Endometrial microvascular endothelial cells (primary cell): ENCODE data around the gene VAT1L. TPM values are rescaled to one million over a fixed set of nuclear protein-coding genes. Genes with fewer than 3 reads are reported as not detected.

ENCODE experiments used
- in situ Hi-C: cut with HindIII; loops from 2 replicates; pipeline ENCODE4 v1.10.0; 2017; ENCODE audit warnings: low sequenced_read_pairs, low pct_unique_long_range_greater_than_20kb; ENCODE audit errors: inconsistent ontology term
- total RNA-seq: library from RNA; depleted of rRNA; stranded (reverse); fragments of >200 nt; gene quantifications from one replicate; pipeline ENCODE4 v1.2.3, GENCODE V29; 2015; ENCODE audit errors: inconsistent ontology term

VAT1L gene
- total RNA-seq, 1 donor from 2014 or later, result 9.8 TPM

DNA sequence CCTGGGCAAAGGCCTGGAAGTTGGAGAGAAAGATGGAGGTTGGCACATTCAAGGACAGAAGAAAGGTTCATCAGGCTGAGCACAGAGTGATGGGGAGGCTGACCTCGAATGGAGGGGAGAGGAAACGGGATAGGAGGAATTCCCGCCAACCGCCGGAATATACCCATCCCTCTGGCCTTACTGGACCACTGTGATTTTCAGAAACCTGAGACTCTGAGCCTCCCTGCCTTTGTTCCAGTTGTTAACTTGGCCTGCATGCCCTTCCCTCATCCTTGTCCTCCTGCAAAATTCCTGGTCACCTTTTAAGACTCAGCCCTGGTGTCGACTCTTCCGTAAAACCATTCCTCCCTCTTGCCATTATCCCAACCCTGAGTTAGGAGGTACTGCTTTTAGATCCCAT lies 107.6 kb downstream of the VAT1L start:
- in situ Hi-C loops, result no loop called here

DNA sequence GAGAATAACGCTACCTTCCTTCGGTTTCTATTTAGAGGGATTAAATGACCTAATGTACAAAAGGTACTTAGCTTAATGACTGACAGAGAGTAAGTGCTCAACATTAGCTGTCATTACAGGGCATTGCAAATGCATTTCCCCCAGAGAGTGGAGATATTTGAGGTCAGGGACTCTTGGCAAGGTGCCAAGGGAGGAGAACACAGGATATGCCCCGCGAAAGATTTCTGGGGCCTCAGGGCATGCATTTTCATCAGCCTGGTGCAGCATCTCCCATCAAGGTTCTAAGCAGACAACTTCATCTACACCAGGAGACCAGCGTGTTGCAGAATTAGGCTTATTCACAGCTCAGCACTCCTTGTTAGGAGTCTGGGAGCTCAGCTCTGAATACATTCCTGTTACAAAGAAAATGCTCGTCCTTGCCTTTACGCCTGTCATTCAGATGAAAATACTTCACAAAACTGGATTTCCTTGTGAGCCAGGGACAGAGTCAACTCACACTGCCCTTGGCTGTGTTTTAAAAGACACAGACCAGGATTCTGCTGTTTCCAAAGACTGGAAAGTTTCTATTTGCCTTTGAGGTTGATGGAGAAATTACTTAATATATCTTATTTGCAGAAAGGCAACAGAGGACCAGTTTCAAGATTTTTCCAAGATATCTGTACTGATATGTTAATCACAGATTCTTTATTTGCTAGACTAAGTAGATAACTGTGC lies 108.2 kb downstream of the VAT1L start:
- in situ Hi-C loops, result no loop called here

DNA sequence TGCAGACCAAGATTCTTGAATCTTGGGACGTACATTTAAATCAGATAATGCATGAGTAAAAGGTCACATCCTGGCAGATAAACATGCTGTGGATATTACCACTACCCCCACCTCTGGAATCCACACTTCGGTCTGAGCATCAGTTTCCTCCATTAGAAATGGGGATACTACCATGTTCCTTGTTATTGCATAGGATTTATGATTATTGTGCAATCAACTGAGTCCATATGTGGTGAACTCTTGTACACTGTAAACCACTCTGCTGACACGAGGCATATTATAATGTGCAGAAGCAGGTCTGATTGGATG lies 108.7 kb downstream of the VAT1L start:
- in situ Hi-C loops, result no loop called here

DNA sequence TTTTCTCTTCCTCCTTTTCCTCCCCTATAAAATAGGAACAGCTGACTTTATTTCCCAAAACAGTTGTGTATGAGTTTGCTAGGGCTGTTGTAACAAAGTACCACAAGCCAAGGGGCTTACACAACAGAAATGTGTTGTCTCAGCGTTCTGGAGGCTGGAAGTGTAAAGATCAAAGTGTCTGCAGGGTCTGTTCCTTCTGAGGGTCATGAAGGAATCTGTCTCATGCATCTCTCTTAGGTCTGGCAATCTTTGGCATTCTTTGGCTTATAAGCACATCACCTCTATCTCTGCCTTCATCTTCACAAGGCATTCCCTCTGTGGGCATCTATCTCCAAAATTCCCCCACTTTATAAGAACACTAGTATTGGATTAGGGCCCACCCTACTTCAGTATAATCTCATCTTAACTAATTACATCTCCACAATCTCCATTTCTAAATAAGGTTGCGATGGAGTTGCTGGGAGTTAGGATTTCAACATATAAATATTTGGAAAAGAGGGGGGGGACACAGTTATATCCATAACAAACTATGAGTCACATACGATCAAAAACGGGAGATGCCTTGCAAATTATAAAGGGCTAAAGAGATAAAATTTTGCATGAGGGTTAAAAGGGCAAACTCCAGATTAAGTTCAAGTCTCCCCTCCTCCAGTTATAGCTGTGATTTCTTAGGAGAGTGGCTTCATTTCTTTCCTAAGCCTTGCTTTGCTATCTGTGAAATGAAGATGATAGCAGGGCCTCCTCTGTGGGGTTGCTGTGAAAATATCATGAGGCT lies 109.7 kb downstream of the VAT1L start:
- in situ Hi-C loops, result no loop called here

DNA sequence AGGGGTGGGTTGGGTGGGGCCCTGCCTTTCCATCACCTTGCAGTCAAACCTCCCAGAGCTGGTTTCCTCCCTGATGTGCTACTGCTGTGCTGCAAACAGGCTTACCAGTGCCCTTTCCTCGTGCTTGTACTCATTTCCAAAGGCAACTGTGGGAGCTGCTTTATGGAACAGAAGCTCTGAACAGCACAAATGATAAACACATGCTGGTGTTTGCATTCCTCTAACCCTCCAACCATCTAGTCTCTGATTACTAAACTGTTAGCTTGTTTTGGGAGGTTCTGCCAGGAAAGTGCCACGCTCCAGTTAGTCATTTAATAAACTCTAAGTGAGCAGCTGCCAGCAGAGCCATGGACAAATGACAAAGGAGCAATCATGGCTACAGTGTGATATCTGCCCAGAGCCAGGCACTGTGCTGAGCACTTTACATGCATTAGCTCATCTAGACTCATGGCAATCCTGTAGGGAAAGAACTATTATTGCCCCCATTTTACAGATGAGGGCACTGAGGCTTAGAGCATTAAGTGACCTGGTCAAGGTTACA lies 110.4 kb downstream of the VAT1L start:
- in situ Hi-C loops, result no loop called here

DNA sequence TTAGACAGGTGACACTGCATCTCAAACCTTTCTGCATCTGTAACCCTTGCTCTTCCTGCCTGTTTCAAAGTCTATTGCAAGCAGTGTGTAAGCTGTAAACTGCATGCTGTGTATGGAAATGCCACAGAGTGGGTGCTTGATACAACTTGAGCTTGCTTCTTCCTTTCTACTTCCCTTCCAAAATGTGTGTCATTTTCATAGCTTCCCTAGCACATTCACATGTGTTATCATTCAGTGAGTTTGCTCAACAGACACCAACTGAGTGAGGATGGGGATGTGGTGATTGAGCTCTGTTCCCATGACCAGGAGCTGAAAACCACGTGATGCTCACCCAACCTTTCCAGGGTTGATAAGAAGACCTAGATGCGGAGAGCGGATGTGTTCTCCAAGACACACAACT lies 111.1 kb downstream of the VAT1L start:
- in situ Hi-C loops, result no loop called here

DNA sequence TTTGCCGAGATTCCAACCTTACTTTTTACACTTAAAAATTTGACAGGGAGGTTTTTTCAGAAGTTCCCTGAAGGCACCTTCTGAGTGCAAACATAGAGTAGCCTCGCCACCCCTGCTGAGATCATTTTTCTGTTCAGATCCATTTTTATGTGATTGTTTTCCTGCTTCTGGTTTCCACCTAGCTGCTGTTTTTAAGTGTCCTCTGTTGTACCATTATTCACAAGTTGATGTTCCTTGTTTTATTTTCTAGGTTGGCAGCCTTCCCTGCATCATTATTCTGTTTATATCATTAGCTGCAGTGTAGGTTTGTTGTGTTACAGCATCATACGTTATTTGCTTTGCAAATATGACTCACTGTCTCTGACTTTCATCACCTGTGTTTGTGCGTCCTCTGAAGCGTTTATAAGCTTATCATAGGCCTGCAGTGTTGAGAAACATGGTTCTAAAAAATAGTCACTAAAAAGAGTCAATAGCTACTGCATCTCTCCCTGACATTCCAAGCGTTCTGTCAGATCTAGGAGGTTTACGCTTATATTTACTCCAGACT lies 117.1 kb downstream of the VAT1L start:
- in situ Hi-C loops, result no loop called here

DNA sequence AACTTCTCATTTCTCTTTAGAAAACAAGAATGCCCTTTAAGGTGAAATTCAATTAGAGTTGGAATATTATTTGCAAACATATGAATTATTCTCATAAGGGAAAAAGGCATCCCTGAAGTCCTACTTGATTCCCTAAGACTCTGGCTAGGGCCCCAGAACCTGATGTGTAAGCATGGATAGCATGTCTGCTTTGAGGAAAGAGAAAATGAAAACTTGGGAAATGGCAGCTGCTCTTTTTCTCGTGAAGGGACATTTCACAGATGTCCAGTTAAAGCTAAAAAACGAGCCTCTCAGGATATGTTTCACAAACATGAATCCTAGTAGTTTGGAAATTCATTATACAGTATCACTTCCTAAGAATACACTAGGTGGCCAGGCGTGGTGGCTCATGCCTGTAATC lies 121.7 kb downstream of the VAT1L start:
- in situ Hi-C loops, result no loop called here

DNA sequence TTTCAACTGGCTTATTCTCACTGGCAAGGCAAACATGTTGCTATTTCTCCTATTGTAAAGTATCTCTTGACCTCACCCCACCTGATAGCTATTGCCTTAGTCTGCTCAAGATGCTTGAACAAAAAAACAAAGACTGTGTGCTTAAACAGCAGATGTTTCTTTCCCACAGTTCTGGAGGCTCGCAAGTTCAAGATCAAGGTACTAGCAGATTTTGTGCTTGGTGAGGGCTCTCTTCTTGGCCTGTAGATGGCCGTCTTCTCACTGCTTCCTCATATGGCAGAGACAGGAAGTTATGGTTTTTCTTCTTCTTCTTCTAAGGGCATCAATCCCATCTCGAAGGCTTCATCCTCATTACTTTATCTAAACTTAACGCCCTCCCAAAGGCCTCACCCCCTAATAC lies 124.3 kb downstream of the VAT1L start:
- in situ Hi-C loops, result no loop called here

DNA sequence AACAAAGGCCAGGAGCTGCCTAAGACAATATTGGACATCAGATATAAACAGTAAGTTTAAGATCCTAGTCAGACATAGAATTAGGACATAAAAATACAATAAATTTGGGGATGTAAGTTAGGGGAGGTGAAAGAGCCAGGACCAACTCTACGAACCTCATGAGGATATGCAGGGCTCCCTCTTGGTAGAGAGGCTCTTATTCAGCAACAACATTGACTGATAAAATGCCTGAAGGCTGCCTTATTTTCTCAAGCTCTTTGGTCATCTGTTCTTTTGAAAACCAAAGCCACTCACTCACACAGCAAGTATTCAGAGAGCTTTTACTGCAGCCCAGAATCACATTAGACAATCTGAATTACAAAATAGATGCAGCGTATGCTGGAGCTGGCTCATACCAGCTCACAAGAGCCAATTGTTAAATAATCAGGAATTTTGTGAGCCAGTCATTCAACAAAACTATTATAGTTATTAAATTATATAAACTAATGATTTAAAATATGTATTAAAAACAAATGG lies 125.4 kb downstream of the VAT1L start:
- in situ Hi-C loops, result no loop called here

DNA sequence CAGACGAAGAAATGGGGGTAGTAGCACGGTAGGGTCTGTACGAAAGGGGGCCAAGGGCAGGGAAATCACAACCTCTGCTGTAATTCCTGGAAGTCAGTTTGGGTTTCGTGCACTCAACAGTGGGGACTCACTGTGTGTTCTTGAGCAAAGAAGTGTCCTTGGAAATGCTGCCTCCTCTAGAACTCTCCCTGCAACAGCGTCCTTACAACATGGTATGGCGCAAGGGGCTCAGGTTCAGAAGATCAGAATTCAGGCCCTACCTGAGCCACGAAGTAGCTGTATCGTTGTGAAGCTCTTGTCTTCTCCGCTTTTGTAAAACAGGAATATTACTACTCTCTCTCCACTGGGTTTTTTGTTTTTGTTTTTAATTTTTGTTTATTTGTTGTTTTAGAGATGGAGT lies 127.7 kb downstream of the VAT1L start:
- in situ Hi-C loops, result no loop called here

DNA sequence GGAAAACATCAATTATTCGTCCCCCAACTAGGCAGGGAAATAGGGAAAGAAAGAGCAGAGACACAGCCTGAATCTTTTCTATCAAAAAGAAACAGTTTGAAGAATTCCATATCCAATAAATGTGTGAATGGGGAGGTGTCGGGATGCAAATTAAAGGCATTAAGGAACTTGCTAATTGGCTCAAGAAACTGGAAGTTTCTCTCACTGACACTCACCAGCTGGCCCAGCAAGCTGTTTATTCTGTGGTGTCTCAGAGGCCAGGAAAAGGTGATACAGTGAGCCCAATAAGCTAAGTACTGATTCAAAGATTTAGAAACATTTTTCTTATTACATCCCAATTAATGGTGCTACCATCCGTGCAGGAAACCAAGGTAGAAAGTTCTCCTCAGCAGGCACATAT lies 129.6 kb downstream of the VAT1L start:
- in situ Hi-C loops, result no loop called here

DNA sequence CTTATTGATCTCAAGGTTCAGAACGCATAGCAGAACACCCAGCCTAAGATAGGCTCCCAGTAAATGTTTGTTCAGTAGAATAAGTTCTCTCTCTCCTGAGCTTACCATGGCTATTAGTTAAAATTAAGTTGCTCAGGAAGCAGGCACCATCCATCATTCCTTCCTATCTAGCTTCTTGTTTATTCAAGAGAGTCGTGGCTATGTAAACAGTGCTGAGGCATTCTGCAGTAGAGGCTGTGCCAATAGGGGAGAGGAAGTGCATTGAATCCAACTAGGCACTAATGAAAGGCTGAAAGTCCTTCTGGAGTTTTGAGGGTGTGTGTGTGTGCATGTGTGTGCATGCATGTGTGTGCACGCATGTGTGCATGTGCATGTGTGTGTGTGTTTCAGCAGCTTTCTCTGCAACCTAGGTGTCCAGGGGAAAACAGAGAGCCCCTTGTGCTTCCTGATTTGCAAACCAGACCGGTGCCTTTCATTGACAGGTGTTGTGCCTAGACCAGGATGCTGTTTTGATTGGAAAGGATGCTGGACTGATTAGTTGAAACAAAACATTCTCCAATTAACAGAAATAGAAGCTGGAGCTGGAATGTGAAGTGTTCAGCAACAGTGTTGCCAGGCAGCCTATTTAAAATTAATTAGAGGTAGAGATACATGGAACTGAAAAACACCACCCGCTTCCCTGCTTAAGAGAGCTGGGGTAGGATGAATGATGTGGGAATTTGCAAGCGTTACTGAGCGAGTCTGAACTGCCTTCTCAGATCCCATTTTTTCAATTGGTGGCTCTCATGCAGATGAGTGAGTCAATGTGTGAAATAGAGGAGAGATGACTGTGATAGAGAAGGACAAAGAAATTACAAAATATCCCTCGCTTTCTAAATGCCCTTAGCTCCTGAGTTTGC lies 130.7 kb downstream of the VAT1L start:
- in situ Hi-C loops, result no loop called here

DNA sequence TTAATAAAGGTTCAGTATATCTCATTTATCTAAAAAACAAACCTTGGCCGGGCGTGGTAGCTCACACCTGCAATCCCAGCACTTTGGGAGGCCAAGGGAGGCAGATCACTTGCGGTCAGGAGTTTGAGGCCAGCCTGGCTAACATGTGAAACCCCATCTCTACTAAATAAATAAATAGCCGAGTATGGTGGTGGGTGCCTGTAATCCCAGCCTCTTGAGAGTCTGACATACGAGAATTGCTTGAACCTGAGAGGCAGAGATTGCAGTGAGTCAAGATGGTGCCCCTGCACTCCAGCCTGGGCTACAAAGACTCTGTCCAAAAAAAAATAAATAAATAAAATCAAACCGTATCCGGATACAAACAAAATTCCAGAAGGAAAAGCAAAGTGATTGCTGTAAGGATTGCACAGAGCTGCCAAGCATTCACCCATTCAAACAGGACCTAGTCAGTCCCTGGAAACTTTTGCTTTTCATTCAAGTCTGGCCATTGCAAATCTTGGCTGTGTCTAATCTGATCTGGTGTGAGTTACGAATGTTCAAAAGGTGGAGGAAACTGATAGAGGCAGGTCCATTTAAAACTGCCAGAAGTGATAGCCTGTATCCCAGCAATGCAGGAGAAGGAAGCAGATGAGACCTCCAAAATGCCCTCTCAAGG lies 131.5 kb downstream of the VAT1L start:
- in situ Hi-C loops, result no loop called here

DNA sequence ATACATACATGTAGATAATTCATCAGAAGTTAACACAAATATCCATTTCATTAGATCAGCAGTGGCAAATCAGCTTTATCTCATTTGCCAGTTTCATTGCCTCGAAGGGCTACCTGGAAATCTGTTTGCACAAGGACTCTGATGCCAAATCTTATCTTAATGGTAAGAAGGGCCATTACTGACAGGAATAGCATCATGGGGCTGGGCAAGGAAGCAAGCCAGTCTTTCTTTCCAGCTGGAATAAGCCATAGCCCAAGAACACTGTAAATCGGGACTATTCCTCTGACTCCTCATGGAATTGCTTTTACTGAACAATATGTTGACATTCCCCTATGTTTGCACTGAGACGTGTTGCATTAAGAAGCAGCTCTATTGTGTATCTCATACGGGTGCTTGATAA lies 132.6 kb downstream of the VAT1L start:
- in situ Hi-C loops, result no loop called here

DNA sequence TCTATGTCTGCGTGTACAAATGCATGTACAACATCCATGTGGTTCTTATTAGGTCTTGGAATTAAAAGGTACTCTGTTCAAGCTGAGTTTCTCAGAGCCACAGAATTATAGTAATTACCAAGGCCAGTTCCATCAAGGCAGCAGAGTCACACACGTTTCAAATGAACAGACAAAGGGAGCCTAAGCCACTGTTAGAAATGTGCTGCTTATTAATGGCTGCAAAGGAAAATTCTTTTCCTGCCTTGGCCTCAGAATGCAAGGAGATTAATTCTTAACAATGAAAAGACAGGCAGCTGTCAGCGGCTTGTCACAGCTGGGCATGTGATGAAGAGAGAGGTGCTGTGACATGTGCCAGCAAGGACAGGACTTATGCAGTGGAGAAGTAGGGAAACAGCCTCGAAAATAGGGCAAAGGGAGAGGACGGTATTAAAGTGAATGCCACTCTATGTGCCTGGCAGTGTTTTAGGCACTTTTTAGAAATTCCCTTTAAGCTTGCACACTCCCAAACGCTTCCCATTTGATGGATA lies 133.9 kb downstream of the VAT1L start:
- in situ Hi-C loops, result no loop called here

DNA sequence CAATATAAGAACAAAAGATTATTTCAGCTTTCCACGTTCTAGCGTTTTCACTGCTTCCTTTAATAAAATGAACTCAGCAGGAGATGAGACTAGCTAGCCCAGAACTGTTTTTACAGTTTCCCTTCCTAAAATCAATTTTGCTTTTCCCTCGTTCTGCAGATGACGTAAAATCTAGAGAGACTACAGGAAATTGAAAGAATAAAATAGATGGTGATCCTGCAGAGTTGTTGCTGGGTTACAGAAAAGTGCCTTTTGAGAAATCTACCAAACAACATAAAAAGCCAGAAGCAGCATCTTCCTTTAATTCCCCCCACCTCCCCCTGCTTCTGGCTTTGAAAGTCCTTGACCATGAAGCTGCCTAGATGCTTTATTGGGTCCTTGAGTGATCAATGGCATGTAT lies 137.2 kb downstream of the VAT1L start:
- in situ Hi-C loops, result no loop called here

DNA sequence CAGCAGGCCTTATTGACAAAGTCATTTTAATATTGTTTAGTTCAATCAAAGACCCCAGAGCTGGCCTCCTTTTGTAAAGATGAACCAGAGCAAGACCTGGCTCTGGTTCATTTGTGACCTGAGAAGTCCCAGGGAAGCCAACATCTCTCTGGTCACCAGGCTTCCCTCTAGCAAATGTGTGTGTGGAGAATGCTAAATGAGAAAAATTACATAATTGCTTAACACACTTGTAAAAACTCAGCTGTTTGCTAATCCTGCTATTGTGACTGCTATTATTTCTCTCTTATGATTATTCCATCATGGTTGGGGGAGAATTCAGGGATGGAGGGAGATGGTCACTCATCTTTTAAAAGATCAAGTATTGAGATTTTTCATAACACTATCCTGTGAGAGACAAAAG lies 139.7 kb downstream of the VAT1L start:
- in situ Hi-C loops, result no loop called here
